HG02623 (cell line): ENCODE measurements around the gene SLC4A5.
"Not testable (repeated sequence)": the region's sequence is repeated elsewhere in the genome, so short reads cannot be mapped to it uniquely, and the experiment has no call there.

Experiments
- ATAC-seq: cut with Tn5 transposase; IDR thresholded peaks from one replicate; pipeline ENCODE4 v1.9.1; 2021; ENCODE audit warnings: moderate library complexity; ENCODE audit not compliant: unreplicated experiment

SLC4A5 gene

GRCh38 chr2:74235041-74235440 is 108.2 kb downstream of the SLC4A5 start:
- no peak for ATAC-seq

DNA sequence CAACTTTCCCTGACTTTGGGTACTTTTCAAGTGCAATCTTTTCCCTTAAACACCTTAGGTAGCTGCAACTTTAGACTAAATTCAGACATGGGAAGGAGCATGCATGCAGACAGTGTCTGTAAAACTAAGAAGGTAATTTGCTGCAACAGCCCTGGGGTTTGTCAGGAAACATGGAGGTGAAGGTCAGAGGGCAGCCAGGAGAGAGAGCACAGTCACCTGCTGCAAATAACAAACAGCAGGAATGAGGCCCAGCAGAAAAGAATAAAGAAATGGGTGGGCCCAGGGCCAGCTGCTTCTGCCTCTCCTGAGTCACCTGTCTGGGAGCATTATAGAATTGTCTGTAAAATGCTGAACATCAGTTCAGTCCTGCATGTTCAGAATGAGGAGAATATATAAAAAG is 109.6 kb downstream of the SLC4A5 start:
- ATAC-seq: no peak

GRCh38 chr2:74232426-74232825 is 110.8 kb downstream of the SLC4A5 start:
- ATAC-seq: no peak

DNA sequence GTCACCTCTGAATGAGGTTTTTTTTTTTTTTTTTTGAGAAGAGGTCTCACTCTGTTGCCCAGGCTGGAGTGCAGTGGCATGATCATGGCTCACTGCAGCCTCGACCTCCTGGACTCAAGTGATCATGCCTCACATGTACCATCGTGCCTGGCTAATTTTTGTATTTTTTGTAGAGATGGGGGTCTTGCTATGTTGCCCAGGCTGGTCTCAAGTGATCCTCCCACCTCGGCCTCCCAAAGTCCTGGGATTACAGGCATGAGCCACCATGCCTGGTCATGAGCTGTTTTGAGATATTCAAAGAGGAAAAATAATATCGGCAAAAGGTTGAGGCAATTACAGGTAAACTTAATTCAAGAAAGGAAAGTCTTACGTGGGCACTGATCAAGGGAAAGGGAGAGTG is 113.4 kb downstream of the SLC4A5 start:
- not testable (repeated sequence) for ATAC-seq

GRCh38 chr2:74228772-74229171 is 114.4 kb downstream of the SLC4A5 start:
- no peak for ATAC-seq

- no peak for ATAC-seq
These were observed 115.6 kb downstream of the SLC4A5 start for GRCh38 chr2:74227646-74228045.

- no peak for ATAC-seq
These were observed 116.5 kb downstream of the SLC4A5 start for GRCh38 chr2:74226648-74227213.

DNA sequence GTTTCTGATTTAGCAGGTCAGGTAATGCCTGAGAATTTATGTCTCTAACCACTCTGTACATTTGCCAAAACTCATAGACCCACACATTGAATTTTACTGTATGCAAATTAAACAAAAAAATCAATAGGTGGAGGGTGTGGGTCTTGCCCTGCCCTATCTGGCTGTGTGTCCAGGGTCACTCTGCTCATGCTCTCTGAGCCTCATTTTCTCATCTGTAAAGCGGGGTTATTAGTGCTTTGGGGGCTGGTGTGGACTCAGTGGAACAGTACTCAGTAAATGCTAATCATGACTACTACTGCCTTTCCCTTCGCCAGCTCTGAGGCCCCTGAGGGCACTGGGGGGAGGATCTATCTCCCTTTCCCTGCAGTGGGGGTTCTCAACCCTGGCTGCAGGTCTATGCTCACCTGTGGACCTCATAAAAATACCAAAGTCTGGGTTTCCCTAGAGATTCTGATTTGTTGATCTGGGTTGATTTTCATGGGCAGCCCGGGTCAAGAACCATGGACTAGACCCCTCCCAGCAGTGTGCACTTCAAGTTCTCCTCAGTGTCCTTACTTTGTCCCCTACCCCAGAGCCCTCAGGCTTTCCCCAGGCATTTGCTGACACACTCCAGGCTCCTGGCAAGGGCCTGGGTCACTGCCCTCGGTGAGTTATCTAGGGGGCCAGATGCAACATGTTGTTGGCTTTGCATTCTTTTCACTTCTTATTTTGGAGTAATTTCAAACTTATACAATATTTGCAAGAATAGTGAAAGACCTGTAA is 117.3 kb downstream of the SLC4A5 start:
- no peak for ATAC-seq

DNA sequence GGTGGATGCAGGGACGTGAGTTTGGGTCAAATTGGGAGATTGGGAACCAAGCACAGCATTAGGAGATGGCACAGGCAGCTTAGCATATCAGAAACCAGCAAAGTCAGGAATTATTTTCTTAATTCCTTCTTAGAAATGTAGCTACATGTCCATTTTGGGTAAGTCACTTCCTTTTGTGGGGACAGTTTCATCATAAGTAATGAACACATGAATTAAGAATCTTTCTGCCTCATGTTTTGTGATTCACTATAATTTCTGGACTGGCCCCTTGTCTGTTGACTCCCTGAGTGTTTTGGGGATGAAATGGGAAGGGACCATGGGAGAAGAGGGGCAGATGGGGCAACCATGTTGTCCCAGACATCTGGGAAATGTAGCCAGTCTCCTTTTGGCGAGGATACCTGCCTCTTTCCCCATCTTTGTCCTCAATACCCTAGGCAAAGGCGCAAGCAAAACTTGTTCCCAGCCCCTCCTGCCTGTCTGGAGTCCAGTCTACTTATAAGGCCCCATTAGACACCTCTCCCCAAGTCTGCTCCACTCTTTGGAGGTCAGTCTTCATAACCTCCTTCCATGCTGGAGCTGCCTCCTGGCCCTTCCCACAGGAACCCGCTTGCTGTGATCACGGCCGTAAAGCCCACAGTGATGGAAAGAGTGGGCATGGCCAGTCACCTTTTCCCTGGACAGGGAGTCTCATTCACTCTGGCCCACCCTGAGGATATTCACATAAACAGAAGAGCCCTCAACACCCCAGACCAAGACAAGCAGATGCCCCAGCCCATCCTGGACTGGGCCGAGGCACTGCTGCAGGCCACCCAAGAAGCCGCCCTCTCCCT is 119.1 kb downstream of the SLC4A5 start:
- no peak for ATAC-seq

DNA sequence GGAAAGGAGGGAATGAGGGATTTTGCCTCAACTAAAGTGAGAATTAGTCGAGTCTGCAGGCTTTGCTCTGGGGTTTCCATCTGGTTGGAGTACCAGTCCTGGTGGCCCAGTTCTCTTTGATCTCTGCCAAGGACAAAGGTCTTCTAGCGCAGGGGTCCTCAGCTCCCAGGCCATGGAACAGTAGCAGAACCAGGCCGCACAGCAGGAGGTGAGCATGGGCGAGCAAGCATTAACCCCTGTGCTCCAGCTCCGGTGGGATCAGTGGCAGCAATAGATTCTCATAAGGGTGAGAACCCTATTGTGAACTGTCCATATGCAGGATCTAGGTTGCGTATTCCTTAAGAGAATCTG is 120.9 kb downstream of the SLC4A5 start:
- ATAC-seq: no peak

DNA sequence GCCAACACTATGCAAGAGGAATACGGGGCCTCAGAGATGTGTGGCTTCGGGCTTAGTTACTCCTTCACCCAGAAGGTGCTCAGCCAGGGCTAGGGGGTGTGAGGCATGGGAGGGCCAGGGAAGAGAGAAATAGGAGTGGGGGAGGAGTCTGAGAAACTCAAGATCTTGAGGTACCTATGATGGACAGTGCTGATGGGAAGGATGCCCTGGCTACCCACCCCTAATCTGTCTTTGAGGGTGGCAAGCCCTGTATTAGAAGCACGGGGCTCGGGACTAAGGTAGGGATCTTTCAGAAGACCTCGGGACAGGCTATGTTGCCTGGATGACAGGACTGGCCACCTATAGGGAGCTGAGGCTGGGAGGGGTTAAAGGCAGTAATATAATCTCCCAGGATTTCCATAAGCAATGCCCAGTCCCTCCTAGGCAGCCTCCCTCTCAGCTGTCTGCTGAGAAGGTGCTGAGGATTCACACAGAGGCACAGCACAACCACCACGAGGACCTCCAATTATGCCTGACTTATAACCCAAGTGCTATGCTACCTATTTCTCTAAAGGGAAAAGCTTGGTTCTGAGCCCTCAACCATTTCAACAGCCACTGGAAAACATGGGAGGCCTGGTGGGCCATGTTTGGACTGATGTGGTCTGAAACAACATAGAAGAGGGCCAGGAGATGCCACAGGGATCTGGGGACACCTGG is 121.5 kb downstream of the SLC4A5 start:
- ATAC-seq: no peak

GRCh38 chr2:74221091-74221490 is 122.1 kb downstream of the SLC4A5 start:
- no peak for ATAC-seq

DNA sequence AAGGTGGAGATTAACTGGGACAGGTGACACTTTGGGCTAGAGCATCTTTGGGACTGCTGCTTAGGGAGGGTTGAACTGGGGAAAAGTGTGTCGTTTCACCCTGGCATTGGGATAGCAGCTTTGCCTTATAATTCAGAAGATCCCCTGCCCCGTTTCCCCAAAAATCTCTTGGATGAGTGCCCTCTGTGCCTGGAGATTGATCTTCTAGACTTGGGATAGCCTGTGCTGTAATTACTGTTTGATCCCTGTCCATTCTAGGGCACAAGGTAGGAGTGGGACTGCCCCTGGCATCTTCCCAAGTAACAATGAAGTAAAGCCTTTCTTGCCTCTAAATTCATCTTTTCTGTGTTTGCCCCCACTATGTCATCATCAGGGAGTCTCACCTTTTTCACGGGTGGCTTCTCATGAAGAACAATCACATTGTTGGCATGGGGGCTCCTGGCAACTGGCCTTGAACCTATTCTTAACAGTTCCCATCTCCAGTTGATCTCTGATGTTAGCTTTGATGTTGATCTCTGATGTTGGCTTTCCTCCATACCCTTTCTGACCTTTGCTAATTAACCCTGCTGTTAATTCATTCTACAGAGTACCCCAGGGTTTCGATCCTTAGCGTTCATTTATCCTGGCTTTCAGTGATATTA is 123.2 kb downstream of the SLC4A5 start:
- no peak for ATAC-seq

DNA sequence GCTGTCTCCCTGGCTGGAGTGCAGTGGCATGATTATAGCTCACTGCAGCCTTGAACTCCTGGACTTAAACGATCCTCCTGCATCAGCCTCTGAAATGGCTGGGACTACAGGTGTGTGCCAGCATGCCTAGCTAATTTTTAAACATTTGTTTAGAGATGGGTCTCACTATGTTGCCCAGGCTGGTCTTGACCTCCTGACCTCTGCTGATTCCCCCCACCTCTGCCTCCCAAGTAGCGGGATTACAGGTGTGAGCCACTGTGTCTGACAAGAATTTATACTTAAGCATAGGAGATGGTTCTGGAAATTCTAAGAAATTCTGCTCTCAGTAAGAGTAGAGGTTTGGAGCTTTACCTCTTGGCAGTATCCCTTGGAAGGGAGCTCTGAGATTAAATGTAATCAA is 126.6 kb downstream of the SLC4A5 start:
- no peak for ATAC-seq

GRCh38 chr2:74215771-74216170 is 127.4 kb downstream of the SLC4A5 start:
- ATAC-seq: not testable (repeated sequence)

- ATAC-seq: no peak
These were observed 130.4 kb downstream of the SLC4A5 start for GRCh38 chr2:74212702-74213410.

GRCh38 chr2:74206180-74206688 is 137.0 kb downstream of the SLC4A5 start:
- ATAC-seq: peak; percentile 78

DNA sequence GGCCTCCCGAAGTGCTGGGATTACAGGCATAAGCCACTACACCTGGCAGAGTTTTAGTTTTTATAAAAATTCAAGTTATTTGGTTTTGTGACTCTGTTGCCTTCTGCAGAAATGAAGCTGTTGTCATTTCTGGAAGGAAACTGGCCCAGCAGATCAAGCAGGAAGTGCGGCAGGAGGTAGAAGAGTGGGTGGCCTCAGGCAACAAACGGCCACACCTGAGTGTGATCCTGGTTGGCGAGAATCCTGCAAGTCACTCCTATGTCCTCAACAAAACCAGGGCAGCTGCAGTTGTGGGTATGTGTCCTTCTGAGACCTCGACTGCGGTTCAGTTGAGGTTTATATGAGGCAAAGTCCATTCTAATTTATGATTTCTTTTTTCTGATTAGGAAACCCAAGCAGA is 137.6 kb downstream of the SLC4A5 start:
- ATAC-seq: peak; percentile 25

- ATAC-seq: no peak
These were observed 138.1 kb downstream of the SLC4A5 start for GRCh38 chr2:74205113-74205512.

DNA sequence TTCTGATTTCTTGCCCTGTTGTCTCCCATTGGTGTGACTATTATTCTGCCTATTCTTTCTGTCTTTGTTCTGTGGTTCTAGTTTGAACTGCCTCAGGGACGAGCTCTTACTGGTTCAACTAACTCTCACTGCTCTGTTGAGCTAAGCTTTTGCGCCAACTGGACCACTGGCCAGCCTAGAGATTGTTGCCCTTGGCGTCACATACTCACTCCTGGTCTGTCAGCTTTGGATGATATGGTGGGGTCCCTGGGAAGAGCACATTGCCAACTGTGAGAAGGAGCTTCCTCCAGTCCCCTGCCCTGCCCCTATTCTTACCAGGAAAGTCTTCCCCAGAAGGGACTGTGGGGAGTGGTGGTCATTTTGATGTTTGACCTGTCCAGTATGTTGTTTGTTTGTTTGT is 138.8 kb downstream of the SLC4A5 start:
- no peak for ATAC-seq
